Stimulated activated CD8-positive, alpha-beta memory T cell treated with anti-CD3 and anti-CD28 coated beads, Interleukin-4, amount 100 ng/mL, for 48 hours (primary cell): Measurements from ENCODE around the gene TYW1B.
"Not testable (repeated sequence)": the region's sequence is repeated elsewhere in the genome, so short reads cannot be mapped to it uniquely, and the experiment has no call there.

Experiments
- DNase-seq: peaks from one replicate; pipeline ENCODE4 v3.0.0-alpha.2; 2020

TYW1B gene

GRCh38 chr7:72753781-72754180 is 74.2 kb downstream of the TYW1B start:
- DNase-seq, result no peak

DNA sequence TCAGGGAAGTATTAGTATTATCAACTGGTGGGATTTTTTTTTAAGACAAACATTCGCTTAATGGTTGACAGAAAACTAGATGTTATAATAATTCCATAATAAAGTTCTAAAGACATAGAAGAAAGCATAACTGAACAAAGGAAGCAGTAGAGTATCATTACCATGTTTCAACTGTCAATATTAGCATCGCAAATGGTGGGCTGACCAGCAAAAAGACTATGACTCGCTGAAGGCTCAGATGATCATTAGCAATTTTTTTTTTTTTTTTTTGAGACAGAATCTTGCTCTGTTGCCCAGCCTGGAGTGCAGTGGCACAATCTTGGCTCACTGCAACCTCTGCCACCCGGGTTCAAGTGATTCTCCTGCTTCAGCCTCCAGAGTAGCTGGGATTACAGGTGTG is 74.8 kb downstream of the TYW1B start:
- DNase-seq, result not testable (repeated sequence)

DNA sequence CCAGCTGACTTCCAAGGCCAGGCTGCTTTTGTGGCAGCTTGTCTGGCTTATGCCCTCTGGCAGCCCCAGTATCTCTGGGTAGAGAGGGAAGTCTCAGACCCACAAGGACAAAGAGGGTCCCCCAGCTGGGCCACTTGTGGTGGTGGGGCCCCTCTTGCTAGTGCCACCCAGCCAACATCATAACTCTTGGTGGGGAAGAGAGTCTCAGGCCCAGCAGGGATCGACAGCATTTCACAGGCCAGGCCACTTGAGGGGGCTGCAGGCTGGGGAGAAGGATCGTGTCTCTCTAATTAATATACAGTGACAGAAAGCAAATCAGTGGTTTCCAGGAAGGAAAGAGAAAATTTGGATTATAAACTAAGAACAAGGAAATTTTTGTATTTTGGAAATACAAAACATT is 76.0 kb downstream of the TYW1B start:
- no peak for DNase-seq

DNA sequence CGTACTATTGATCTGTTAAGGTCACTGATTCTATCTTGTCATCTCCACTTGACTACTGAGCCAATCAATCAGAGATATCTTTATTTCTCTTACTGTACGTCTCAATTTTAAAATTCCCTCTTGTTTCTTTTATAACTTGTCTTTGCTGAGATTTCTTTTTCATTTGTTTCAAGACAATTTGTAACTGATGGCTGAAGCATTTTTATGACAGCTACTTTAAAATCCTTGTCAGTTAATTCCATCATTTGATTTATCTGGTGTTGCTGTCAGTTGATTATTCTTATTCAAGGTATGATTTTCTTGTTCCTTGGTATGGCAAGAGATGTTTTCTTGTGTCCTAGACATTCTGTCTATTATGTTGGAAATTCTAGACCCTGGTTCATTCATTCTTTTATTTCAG is 76.6 kb downstream of the TYW1B start:
- DNase-seq, result no peak

DNA sequence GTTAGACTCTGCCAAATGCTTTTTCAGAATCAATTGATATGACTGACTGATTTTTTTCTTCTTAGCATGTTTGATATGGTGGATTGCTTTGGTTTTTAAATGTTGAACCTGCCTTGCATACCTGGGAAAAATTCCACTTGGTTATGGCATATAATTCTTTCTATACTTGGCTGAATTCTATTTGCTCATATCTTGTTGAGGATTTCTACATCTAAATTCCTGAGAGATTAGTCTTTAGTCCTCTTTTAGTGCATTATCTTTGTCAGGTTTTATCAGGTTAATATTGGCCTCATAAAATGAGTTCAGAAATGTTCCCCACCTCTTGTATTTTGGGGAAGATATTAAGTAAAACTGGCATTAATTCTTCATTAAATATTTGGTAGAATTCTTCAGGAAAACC is 79.4 kb downstream of the TYW1B start:
- DNase-seq, result not testable (repeated sequence)

DNA sequence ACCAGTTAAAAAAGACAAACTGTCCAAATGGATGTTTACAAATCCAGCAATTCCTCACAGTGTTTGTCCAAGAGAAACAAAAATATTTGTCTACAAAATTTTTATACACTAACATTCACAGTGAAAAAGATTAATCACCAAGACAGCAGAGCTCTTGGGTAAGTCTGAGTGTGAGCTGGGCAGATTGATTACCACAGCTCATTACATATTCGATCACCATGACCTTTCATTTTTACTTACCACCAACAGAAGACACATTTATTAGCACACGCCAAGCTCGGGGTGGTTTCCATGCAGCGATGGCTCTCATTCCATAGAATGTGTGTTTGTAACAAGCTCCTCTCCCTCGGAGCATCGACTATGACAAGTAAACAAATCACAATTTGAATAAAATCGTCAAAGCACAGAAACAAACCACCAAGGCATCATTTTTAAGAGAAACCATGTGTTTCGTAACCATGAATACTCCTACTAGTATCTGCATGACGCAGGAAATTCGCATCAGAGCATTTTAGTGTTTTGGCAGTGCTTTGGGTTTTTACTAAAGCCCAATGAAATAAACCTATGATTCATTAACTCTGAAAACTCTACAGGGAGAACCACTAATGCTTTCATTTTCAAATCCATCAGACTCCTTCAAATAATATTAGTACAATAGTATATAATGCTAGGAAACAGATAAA is 83.6 kb downstream of the TYW1B start:
- not testable (repeated sequence) for DNase-seq

GRCh38 chr7:72743801-72744200 is 84.2 kb downstream of the TYW1B start:
- not testable (repeated sequence) for DNase-seq

DNA sequence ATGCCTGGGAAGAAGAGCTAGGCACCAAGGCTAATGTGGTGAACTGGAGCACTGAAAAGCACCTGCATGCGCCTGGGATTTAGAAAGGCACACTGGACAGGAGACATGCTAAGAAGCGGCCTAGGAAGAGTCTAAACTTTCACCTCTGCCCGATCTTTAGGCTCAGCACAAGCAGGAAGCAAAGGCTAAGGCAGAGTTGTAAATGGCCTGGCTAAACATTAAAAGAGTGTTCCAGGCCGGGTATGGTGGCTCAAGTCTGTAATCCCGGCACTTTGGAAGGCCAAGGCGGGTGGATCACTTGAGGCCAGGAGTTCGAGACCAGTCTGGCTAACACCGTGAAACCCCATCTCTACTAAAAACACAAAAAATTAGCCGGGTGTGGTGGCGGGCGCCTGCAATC is 88.3 kb downstream of the TYW1B start:
- not testable (repeated sequence) for DNase-seq

DNA sequence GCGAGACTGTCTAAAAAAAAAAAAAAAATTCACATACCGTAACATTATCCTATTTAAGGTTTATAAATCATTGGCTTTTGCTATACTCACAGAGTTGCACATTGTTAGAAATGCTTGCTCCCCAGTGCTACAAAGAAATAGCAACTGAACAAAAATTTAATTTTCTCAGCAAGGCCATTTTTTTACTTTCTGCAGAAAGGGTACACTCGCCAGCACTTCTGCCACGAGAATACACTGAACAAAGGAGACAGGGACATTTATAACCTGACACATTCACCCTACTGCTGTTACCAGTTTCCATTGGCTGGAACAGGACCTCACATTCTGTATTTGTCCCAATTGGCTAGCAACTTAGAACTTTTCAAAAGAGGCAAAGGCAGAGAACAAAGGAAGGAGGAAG is 92.1 kb downstream of the TYW1B start:
- DNase-seq, result not testable (repeated sequence)

DNA sequence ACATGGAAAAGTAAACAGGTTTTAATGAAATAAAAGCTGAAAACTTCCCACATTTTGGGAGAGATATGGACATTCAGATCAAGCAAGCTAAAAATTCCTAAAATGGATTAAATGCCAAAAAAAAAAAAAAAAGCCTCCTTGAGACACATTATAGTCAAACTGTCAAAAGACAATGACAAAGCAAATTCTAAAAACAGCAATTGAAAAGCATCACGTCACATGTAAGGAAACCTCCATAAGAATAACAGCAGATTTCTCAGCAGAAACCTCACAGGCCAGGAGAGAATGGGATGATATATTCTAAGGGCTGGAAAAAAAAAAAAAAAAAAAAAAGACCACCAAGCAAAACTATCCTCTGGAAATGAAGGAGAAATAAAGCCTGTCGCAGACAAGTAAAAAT is 97.2 kb downstream of the TYW1B start:
- DNase-seq, result not testable (repeated sequence)

DNA sequence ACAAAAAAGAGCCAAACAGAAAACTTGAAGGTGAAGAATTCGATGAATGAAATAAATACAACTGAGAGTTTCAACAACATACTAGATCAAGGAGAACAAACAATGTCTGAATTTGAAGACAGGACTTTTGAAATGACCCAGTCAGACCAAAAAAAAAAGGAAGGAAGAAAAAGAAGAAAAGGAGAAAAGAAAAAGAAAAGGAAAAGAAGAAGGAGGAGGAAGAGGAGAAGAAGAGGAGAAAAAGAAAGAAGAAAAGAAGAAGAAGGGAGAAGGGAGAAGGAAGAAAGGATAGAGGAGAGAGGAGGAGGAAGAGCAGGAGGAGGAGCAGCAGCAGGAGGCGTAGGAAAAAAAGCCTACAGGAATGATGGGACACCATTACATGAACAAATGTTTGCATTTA is 97.6 kb downstream of the TYW1B start:
- DNase-seq, result not testable (repeated sequence)

DNA sequence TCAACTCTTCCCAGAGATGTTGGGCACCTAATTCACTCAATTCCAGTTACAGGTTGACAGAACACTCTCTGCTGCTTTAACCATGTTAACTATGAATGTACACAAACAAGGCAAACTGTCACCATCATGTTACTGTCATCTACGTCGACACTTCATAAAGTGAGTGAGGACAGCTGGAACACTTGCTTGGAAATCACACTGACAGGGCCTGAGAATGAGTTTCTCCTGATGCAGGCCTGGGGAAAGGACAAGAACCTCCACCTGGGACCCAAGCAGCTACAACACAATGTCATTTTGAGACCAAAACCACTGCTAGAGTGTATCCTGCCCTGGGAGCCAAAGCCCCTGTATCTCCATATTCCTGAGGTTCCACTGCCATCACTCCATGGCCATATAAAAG is 98.9 kb downstream of the TYW1B start:
- not testable (repeated sequence) for DNase-seq

- not testable (repeated sequence) for DNase-seq
Observed at GRCh38 chr7:72722694-72723093, 105.3 kb downstream of the TYW1B start.

- not testable (repeated sequence) for DNase-seq
Observed at GRCh38 chr7:72720890-72721289, 107.1 kb downstream of the TYW1B start.

DNA sequence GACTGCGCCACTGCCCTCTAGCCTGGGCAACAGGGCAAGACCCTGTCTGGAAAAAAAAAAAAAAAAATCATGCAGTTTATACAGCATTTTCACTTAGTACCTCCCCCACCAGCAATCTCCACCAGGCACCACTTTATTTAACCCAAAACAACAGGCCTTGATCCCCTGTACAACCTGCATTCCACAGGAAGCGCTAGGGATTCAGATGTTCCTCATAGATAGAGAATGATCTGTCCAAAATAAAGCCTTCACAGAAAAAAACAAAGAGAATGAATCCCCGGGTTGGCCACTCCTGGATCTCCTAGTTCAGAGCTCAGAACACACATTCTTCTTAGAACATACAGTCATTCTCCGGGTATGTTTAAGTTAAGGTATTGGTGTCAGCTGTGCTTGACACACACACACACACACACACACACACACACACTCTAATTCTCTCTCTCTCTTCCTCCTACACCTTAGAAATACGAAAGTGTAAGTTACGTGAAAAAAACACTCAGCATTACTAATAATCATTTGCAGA is 110.7 kb downstream of the TYW1B start:
- DNase-seq, result not testable (repeated sequence)

- not testable (repeated sequence) for DNase-seq
Observed at GRCh38 chr7:72711927-72712326, 116.1 kb downstream of the TYW1B start.

- no peak for DNase-seq
Observed at GRCh38 chr7:72710983-72711382, 117.0 kb downstream of the TYW1B start.

DNA sequence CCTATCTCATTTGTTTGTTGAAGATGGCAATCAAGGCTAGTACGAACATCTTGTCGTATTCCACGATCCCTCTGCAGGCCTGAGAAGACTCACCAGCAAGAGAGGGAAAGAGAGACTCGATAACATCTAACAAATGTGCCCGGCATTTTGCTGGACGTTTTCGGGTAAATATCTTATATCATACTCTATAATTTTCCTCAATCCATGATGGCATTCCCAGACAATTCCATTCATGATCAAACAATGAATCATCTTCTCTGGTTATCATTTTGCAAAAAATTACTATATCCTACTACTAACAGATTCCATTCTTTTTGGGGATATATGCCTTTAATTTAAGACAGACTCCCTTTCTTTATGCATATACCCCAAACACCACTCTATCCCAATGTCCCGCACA is 118.1 kb downstream of the TYW1B start:
- DNase-seq, result no peak

- DNase-seq, result not testable (repeated sequence)
Observed at GRCh38 chr7:72708371-72709050, 119.5 kb downstream of the TYW1B start.

- no peak for DNase-seq
Observed at GRCh38 chr7:72706521-72706920, 121.5 kb downstream of the TYW1B start.

DNA sequence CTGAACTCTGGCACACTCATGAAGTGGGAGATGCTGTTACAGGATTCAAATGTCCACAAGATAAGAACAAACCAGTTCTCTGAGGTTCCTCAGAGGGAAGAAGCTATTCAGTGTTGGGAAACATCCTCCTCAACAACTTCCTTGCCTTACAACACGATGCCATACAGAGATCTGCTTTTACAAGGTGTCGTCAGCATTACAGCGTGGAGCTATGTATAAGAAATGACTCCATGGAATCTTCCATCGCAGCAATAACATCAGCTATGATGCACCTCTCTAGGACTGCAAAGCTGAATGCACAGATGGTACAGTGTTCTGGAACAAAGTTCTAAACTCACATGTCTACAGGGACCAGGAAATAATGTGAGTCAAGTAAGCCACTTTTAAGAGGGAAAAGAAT is 122.3 kb downstream of the TYW1B start:
- DNase-seq, result not testable (repeated sequence)

DNA sequence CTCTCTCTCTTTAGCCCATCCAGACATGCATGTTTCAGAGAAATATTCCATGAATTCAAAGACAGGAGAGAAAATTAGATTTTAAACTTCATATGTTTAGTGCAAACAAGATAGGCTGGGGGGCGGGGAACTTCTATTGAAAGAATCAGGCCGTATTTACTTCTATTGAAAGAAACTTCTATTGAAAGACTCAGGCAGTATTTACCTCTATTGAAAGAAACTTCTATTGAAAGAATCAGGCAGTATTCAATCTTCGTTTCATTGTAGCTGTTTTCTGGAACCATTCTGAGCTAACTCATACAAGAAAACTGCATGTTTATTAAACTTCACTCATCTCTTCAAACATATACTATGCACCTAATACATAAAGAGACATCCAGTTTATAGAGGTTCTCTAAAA is 123.1 kb downstream of the TYW1B start:
- no peak for DNase-seq

- DNase-seq, result not testable (repeated sequence)
Observed at GRCh38 chr7:72700548-72700947, 127.5 kb downstream of the TYW1B start.

DNA sequence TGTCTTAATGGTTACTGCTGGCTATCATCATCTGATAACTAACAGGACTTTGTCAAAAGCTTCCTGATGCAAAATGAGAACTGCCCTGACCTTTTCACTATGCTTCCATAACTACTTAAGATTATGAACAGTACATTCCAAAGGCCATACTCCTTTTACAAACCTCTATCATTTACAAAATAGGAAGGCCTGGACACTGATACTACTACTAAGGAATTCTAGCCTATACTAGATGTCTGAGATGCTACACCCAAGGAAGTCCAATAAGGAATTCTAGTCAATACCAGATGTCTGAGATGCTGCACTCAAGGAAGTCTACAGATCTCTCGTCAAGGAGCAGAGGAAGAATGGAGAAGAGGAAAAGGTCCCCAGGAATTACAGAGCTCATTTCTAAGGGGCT is 130.9 kb downstream of the TYW1B start:
- not testable (repeated sequence) for DNase-seq
